ENCODE results near the gene ADH5.

The ADH5 gene

DNA sequence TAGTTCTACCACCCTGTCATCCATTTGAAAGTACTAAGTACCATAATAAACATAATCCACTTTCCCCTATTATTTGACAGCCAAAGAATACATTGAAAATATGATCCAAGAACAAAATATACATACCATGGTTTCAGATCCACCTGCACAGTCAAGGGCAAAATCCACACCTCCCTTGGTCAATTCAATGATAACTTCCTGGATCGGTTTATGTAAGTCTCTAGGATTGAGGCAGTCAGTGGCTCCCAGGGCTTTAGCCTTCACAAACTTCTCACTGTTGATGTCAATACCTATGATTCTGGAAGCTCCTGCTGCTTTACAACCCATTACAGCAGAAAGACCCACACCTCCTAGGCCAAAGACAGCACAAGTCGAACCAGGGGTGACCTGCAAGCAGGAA lies 42.8 kb upstream of the ADH5 start:
- Histone ChIP-seq H3K36me3 (ENCODE audit: control insufficient read depth in 2 of 2, insufficient read depth in 1 of 2, low read length in 2 of 2) (no peaks in the 10 kb centered on the region), H3K4me3 (ENCODE audit: low read depth, low read length) (no peak overlapping the region), H3K9me3 (ENCODE audit: control insufficient read depth, insufficient read depth, low read depth, low read length) (no peaks in the 10 kb centered on the region), H3K27ac (ENCODE audit: extremely low read depth, low read depth, low read length) (no peak overlapping the region), H3K4me1 (ENCODE audit: control insufficient read depth, insufficient read depth, low read length) (no peaks in the 10 kb centered on the region)
- TF ChIP-seq ZEB2 (tag by site-specific recombination; IDR thresholded peaks at IDR 0.05) (no peak), ZNF768 (tag by site-specific recombination; IDR thresholded peaks at IDR 0.05) (no peak), ZNF585B (tag by site-specific recombination; IDR thresholded peaks at IDR 0.05) (no peak), ZNF654 (tag by site-specific recombination; IDR thresholded peaks at IDR 0.05; ENCODE audit: low read depth) (no peak), ZNF623 (tag by site-specific recombination; IDR thresholded peaks at IDR 0.05) (no peak), ZNF175 (tag by site-specific recombination; IDR thresholded peaks at IDR 0.05) (no peak), ZBTB1 (tag by site-specific recombination; IDR thresholded peaks at IDR 0.05) (no peak), ZNF2 (tag by site-specific recombination; IDR thresholded peaks at IDR 0.05) (no peak), ZNF521 (tag by site-specific recombination; IDR thresholded peaks at IDR 0.05) (no peak), ZNF560 (tag by site-specific recombination; IDR thresholded peaks at IDR 0.05; ENCODE audit: borderline replicate concordance) (no peak), GLI4 (tag by site-specific recombination; IDR thresholded peaks at IDR 0.05) (no peak), GLI2 (tag by site-specific recombination; IDR thresholded peaks at IDR 0.05; ENCODE audit: borderline replicate concordance, low read depth) (no peak), ZNF155 (tag by site-specific recombination; IDR thresholded peaks at IDR 0.05) (no peak), TRIM28 (IDR thresholded peaks at IDR 0.05; ENCODE audit: borderline replicate concordance, low read length) (no peak)
- TF ChIP-seq, protein P1, sequence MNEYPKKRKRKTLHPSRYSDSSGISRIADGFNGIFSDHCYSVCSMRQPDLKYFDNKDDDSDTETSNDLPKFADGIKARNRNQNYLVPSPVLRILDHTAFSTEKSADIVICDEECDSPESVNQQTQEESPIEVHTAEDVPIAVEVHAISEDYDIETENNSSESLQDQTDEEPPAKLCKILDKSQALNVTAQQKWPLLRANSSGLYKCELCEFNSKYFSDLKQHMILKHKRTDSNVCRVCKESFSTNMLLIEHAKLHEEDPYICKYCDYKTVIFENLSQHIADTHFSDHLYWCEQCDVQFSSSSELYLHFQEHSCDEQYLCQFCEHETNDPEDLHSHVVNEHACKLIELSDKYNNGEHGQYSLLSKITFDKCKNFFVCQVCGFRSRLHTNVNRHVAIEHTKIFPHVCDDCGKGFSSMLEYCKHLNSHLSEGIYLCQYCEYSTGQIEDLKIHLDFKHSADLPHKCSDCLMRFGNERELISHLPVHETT (tag by site-specific recombination; IDR thresholded peaks at IDR 0.05), result no peak
- TF ChIP-seq, protein P2, sequence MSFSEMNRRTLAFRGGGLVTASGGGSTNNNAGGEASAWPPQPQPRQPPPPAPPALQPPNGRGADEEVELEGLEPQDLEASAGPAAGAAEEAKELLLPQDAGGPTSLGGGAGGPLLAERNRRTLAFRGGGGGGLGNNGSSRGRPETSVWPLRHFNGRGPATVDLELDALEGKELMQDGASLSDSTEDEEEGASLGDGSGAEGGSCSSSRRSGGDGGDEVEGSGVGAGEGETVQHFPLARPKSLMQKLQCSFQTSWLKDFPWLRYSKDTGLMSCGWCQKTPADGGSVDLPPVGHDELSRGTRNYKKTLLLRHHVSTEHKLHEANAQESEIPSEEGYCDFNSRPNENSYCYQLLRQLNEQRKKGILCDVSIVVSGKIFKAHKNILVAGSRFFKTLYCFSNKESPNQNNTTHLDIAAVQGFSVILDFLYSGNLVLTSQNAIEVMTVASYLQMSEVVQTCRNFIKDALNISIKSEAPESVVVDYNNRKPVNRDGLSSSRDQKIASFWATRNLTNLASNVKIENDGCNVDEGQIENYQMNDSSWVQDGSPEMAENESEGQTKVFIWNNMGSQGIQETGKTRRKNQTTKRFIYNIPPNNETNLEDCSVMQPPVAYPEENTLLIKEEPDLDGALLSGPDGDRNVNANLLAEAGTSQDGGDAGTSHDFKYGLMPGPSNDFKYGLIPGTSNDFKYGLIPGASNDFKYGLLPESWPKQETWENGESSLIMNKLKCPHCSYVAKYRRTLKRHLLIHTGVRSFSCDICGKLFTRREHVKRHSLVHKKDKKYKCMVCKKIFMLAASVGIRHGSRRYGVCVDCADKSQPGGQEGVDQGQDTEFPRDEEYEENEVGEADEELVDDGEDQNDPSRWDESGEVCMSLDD (tag by site-specific recombination; IDR thresholded peaks at IDR 0.05), result no peak
- TF ChIP-seq, protein P3, sequence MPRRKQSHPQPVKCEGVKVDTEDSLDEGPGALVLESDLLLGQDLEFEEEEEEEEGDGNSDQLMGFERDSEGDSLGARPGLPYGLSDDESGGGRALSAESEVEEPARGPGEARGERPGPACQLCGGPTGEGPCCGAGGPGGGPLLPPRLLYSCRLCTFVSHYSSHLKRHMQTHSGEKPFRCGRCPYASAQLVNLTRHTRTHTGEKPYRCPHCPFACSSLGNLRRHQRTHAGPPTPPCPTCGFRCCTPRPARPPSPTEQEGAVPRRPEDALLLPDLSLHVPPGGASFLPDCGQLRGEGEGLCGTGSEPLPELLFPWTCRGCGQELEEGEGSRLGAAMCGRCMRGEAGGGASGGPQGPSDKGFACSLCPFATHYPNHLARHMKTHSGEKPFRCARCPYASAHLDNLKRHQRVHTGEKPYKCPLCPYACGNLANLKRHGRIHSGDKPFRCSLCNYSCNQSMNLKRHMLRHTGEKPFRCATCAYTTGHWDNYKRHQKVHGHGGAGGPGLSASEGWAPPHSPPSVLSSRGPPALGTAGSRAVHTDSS (tag by site-specific recombination; IDR thresholded peaks at IDR 0.05), result no peak
- TF ChIP-seq, protein P4, sequence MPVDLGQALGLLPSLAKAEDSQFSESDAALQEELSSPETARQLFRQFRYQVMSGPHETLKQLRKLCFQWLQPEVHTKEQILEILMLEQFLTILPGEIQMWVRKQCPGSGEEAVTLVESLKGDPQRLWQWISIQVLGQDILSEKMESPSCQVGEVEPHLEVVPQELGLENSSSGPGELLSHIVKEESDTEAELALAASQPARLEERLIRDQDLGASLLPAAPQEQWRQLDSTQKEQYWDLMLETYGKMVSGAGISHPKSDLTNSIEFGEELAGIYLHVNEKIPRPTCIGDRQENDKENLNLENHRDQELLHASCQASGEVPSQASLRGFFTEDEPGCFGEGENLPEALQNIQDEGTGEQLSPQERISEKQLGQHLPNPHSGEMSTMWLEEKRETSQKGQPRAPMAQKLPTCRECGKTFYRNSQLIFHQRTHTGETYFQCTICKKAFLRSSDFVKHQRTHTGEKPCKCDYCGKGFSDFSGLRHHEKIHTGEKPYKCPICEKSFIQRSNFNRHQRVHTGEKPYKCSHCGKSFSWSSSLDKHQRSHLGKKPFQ (tag by site-specific recombination; IDR thresholded peaks at IDR 0.05), result no peak
- CTCF ChIA-PET, result no interaction called here
- POLR2A ChIA-PET, result no interaction called here

DNA sequence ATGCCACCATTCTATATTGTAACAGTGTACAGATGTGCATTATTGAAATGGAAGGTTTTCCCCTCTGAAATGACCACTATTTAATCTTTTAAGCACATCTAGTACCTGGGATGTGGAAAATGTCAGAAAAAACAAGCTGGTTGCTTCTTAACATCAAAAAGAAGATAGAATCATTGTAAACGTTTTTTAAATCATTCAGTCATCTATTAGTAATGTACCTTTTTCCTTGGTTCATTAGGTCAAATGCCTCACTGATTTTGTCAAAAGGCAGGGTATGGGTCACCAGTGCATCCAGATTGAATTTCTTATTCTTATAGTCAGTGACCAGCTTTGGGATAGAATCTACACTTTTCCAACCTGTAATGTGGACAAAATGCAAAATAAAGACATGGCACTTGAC lies 37.8 kb upstream of the ADH5 start:
- CTCF ChIA-PET, result no interaction called here
- POLR2A ChIA-PET, result no interaction called here
- Histone ChIP-seq H3K27ac (ENCODE audit: extremely low read depth, low read depth, low read length) (no peak overlapping the region), H3K36me3 (ENCODE audit: control insufficient read depth in 2 of 2, insufficient read depth in 1 of 2, low read length in 2 of 2) (no peaks in the 10 kb centered on the region), H3K4me3 (ENCODE audit: low read depth, low read length) (no peak overlapping the region), H3K9me3 (ENCODE audit: control insufficient read depth, insufficient read depth, low read depth, low read length) (no peaks in the 10 kb centered on the region), H3K4me1 (ENCODE audit: control insufficient read depth, insufficient read depth, low read length) (no peaks in the 10 kb centered on the region)
- TF ChIP-seq, protein P5, sequence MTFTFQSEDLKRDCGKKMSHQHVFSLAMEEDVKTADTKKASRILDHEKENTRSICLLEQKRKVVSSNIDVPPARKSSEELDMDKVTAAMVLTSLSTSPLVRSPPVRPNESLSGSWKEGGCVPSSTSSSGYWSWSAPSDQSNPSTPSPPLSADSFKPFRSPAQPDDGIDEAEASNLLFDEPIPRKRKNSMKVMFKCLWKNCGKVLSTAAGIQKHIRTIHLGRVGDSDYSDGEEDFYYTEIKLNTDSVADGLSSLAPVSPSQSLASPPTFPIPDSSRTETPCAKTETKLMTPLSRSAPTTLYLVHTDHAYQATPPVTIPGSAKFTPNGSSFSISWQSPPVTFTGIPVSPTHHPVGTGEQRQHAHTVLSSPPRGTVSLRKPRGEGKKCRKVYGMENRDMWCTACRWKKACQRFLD (tag by site-specific recombination; IDR thresholded peaks at IDR 0.05), result no peak
- no peak for TF ChIP-seq GLI2 (tag by site-specific recombination; IDR thresholded peaks at IDR 0.05; ENCODE audit: borderline replicate concordance, low read depth)
- no peak for TF ChIP-seq ZNF24 (tag by site-specific recombination; IDR thresholded peaks at IDR 0.05)
- TF ChIP-seq RBAK (tag by site-specific recombination; IDR thresholded peaks at IDR 0.05), result no peak
- TF ChIP-seq ZNF600 (tag by site-specific recombination; IDR thresholded peaks at IDR 0.05), result no peak
- TF ChIP-seq ZNF169 (tag by site-specific recombination; IDR thresholded peaks at IDR 0.05), result no peak
- TF ChIP-seq, protein P6, sequence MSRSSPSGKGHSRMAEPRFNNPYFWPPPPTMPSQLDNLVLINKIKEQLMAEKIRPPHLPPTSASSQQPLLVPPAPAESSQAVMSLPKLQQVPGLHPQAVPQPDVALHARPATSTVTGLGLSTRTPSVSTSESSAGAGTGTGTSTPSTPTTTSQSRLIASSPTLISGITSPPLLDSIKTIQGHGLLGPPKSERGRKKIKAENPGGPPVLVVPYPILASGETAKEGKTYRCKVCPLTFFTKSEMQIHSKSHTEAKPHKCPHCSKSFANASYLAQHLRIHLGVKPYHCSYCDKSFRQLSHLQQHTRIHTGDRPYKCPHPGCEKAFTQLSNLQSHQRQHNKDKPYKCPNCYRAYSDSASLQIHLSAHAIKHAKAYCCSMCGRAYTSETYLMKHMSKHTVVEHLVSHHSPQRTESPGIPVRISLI (tag by site-specific recombination; IDR thresholded peaks at IDR 0.05), result no peak
